Body of pancreas (tissue), 4 donors: ENCODE measurements around the gene TBC1D16. TPM values are rescaled to one million over a fixed set of nuclear protein-coding genes. Genes with fewer than 3 reads are reported as not detected.

Experiments
- ATAC-seq: fragments of 150-250 bp; one replicate; pipeline ENCODE4 v1.9.1; 2016
- DNase-seq, 4 donors: peaks; one replicate each; pipeline ENCODE4 v3.0.0-alpha.2; 2019
- H3K27ac ChIP-seq, 4 donors: fragments of 200-600 bp; sonication (generic); 1 replicate in 3 of 4; 2 replicates in 1 of 4; pipeline versions ENCODE4 v1.5.1 to v1.6.1; 2016 to 2019; ENCODE audit warnings: mild to moderate bottlenecking in 1 of 4, mixed read lengths in 1 of 4, moderate library complexity in 1 of 4
- H3K27me3 ChIP-seq, 2 donors: fragments of 200-600 bp; sonication (generic); one replicate each; pipeline ENCODE4 v1.6.0; 2016; ENCODE audit warnings: mild to moderate bottlenecking in 1 of 2
- H3K36me3 ChIP-seq, 2 donors: fragments of 200-600 bp; sonication (generic); replicated peaks in 1 of 2; 2 replicates each; pipeline ENCODE4 v1.5.1; 2016; ENCODE audit warnings: low read depth in 2 of 2; ENCODE audit not compliant: insufficient read depth in 1 of 2
- H3K4me1 ChIP-seq: fragments of 200-600 bp; sonication (generic); one replicate; pipeline ENCODE4 v1.6.0; 2016
- H3K4me3 ChIP-seq, 2 donors: fragments of 200-600 bp; sonication (generic); 1 replicate in 1 of 2; 2 replicates in 1 of 2; pipeline ENCODE4 v1.5.1; 2016 to 2019
- H3K9me3 ChIP-seq, 3 donors: fragments of 200-600 bp; sonication (generic); 1 replicate in 2 of 3; 2 replicates in 1 of 3; pipeline ENCODE4 v1.5.1; 2016
- CTCF ChIP-seq, 7 experiments: fragments of 450-650 bp in 4 of 7; fragments of 200-600 bp in 3 of 7; sonication (generic) in 3 of 7; IDR thresholded peaks; one replicate each; pipeline ENCODE4 v1.5.1; 2016 to 2019; ENCODE audit warnings: antibody characterized with exemption in 7 of 7
- POLR2A ChIP-seq, 3 donors: fragments of 450-650 bp; IDR thresholded peaks; one replicate each; pipeline ENCODE4 v1.6.1; 2016; ENCODE audit warnings: antibody characterized with exemption in 3 of 3, mild to moderate bottlenecking in 2 of 3
- WGBS, 2 donors: methylation state at CpG; one replicate each; pipeline ENCODE4 v1.1.5; 2017; 5-methylcytosine and 5-hydroxymethylcytosine counted together
- intact Hi-C: fragments of 100-400 bp; cut with DNase I; formaldehyde crosslinking; loops from one replicate; pipeline ENCODE4 v1.15.1; 2023
- total RNA-seq, 2 donors: library from RNA; depleted of rRNA; stranded (reverse); fragments of >200 nt; gene quantifications; one replicate each; pipeline ENCODE4 v1.1.0, GENCODE V29; 2016

Gene TBC1D16
- total RNA-seq, 2 donors from 2014 or later: 21.0 to 37.2 TPM

GRCh38 chr17:79940459-79941087 lies 95.1 kb downstream of the TBC1D16 start:
- 93 to 94% methylated on average over 18 to 28 of the region's 31 CpGs for WGBS, 2 donors
- H3K4me1 ChIP-seq: peaks cover 11% of the 10 kb centered on the region
- peaks cover 0 to 12% of the 10 kb centered on the region in 2 donors for H3K36me3 ChIP-seq
- no peak overlapping the region for H3K27ac ChIP-seq
- intact Hi-C loops: no loop called here
- TF ChIP-seq POLR2A (IDR thresholded peaks at IDR 0.05) (no peak), CTCF (IDR thresholded peaks at IDR 0.05) (no peak)
- H3K4me3 ChIP-seq: no peak overlapping the region
- no peaks in the 10 kb centered on the region for H3K27me3 ChIP-seq
- ATAC-seq: no peak
- H3K9me3 ChIP-seq: no peaks in the 10 kb centered on the region
- DNase-seq: peak in 1 of 4 donors; percentile 4

GRCh38 chr17:79939755-79940458 lies 95.8 kb downstream of the TBC1D16 start:
- TF ChIP-seq POLR2A (IDR thresholded peaks at IDR 0.05): no peak
- no peak for TF ChIP-seq CTCF (IDR thresholded peaks at IDR 0.05)
- Histone ChIP-seq H3K36me3 (peaks cover 0 to 12% of the 10 kb centered on the region in 2 donors), H3K27ac (no peak overlapping the region), H3K27me3 (no peaks in the 10 kb centered on the region), H3K4me3 (no peak overlapping the region), H3K9me3 (no peaks in the 10 kb centered on the region), H3K4me1 (peaks cover 11% of the 10 kb centered on the region)
- ATAC-seq (no peak), DNase-seq (peak in 2 of 4 donors; percentile 3 to 4)
- 89 to 93% methylated on average over 25 of the region's 25 CpGs for WGBS, 2 donors
- intact Hi-C loops: no loop called here

GRCh38 chr17:79939094-79939435 lies 96.6 kb downstream of the TBC1D16 start:
- Histone ChIP-seq H3K27me3 (no peaks in the 10 kb centered on the region), H3K27ac (no peak overlapping the region), H3K9me3 (no peaks in the 10 kb centered on the region), H3K4me1 (peaks cover 11% of the 10 kb centered on the region), H3K36me3 (peaks cover 0 to 10% of the 10 kb centered on the region in 2 donors), H3K4me3 (no peak overlapping the region)
- no peak for DNase-seq
- TF ChIP-seq POLR2A (IDR thresholded peaks at IDR 0.05) (no peak), CTCF (IDR thresholded peaks at IDR 0.05) (no peak)
- 95 to 98% methylated on average over 6 to 7 of the region's 7 CpGs for WGBS, 2 donors
- ATAC-seq: no peak
- intact Hi-C loops: no loop called here

GRCh38 chr17:79938336-79939093 lies 97.2 kb downstream of the TBC1D16 start:
- ATAC-seq (no peak), DNase-seq (no peak)
- H3K9me3 ChIP-seq: no peaks in the 10 kb centered on the region
- H3K4me3 ChIP-seq: no peak overlapping the region
- no peak overlapping the region for H3K27ac ChIP-seq
- peaks cover 11% of the 10 kb centered on the region for H3K4me1 ChIP-seq
- peaks cover 0 to 10% of the 10 kb centered on the region in 2 donors for H3K36me3 ChIP-seq
- TF ChIP-seq POLR2A (IDR thresholded peaks at IDR 0.05) (no peak), CTCF (IDR thresholded peaks at IDR 0.05) (no peak)
- H3K27me3 ChIP-seq: no peaks in the 10 kb centered on the region
- intact Hi-C loops: no loop called here
- WGBS, 2 donors: 80 to 85% methylated on average over 10 to 13 of the region's 13 CpGs
